ENCODE measurements around the gene TMEM106B.
"Not testable (repeated sequence)": the region's sequence is repeated elsewhere in the genome, so short reads cannot be mapped to it uniquely, and the experiment has no call there.

TMEM106B gene

DNA sequence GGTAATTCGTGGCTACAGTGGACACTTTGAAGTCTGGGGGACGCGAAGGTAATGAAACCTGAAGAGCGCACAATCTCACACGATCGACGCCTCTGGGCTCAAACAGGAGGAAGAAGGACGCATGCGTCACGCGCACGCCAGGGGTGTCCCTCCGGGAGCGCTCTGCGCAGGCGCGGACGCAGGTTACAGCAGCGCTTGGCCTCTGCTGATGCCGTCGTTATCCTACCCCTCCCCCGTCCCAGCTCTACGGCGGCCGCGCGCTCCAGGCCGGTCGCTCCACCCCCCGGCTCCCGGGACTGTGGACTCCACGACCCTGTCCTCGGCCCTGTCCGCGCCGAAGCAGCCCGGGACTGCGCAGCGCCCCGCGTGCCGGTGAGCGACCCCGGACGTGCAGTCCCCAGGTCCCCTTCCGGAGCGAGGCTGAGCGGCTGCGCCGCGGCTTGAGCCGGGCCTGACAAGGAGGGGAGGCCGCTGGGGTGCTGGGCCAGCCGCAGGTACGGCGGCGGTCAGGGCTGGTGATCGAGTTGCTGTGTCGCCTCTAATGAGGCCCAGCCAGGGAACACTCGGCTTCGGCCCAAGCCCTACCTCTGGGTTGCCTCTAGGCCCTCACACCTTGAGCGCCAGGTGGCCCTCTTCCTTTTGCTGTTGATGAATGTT, at the start of gene TMEM106B:
Gene TMEM106B (plus strand): TSS at position 241 of the 657 bp plus-strand sequence. CDS start 3,517 bp downstream, outside the sequence.
- DNase-seq, result peak; percentile 79 to 98 (median 93)

DNA sequence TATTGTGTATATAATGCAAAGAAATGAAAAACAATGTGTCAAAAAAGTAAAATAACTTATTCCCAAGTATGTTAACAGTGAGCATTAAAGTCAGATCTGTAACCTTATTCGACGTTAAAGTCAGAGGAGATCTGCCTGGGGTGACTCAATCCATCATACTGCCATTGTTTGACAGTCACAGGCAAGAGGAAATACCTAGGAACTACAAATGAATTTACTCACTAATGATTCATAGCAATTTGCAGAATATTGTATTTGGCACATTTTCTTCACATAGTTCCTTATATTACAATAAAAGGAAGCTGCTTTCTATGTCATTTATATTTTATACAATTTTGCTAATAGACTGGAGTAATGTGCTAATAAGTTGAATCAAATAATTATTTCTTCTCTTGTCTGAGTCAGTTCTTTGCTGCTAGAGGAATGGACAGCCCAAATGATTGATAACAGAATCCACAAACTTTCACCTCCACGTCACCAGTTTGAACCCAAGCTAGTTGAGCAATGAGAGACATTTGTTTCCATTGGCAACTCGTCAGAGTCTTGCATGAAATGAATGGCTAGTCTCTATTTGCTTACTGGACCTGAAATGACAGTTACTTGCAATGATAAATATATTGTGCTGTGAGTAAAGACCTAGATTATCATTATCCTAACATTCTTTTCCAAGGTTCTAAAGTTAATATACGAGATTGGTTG, 48.5 kb upstream of the TMEM106B start:
- DNase-seq, result no peak

DNA sequence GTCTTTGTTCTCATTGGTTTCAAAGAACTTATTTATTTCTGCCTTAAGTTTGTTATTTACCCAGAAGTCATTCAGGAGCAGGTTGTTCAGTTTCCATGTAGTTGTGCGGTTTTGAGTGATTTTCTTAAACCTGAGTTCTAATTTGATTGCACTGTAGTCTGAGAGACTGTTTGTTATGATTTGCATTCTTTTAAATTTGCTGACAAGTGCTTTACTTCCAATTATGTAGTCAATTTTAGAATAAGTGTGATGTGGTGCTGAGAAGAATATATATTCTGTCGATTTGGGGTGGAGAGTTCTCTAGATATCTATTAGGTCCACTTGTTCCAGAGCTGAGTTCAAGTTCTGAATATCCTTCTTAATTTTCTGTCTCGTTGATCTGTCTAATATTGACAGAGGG, 43.0 kb upstream of the TMEM106B start:
- DNase-seq, result not testable (repeated sequence)

DNA sequence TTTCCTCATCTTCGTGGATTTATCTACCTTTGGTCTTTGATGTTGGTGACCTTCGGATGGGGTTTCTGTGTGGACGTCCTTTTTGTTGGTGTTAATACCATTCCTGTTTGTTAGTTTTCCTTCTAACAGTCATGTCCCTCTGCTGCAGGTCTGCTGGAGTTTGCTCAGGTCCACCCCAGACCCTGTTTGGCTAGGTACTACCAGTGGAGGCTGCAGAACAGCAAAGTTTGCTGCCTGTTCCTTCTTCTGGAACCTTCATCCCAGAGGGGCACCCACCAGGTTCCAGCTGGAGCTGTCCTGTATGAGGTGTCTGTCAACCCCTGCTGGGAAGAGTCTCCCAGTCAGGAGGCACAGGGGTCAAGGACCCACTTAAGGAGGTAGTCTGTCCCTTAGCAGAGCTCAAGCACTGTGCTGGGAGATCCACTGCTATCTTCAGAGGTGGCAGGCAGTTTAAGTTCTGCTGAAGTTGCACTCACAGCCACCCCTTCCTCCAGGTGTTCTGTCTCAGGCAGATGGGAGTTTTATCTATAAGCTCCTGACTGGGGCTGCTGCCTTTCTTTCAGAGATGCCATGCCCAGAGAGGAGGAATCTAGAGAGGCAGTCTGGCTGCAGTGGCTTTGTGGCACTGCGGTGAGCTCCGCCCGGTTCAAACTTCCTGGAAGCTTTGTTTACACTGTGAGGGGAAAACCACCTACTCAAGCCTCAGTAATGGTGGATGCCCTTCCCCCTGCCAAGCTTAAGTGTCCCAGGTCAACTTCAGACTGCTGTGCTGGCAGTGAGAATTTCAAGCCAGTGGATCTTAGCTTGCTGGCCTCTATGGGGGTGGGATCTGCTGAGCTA, 40.9 kb upstream of the TMEM106B start:
- DNase-seq, result not testable (repeated sequence)

DNA sequence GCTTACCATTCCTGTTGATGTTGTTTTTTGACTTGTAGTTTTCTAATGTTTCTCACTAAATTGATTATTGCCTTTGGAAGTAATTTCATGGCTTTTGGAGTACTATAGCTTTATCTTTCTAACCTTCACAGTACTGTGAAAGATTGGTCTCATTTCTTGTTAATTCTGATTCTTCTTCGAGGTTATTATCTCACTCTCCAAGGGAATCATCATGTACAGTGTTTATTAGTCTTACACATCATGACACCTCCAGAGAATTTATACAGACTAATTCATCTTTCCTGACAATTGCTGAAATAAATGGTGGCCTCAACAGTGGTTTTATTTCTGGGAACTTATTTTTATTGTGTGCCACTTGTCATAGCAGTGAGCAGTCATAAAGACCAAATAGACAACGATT, 37.4 kb upstream of the TMEM106B start:
- no peak for DNase-seq

DNA sequence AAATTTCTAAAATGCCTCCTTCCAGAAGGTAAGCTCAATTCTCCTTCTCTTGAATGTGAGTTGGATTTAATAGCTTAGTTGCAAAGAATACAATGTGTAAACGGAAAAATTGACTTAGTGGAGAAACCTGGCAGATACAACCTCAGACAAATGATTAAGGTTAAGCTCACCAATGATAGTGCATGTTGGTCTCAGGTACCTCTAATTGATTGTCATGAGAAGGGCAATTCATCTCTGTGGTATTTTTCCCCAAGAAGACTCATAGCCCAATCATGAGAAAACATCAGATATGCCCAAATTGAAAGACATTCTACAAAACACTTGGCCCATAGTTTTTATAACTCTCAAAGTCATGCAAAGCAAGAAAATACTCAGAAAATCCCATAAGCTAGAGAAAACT, 36.2 kb upstream of the TMEM106B start:
- DNase-seq, result no peak

DNA sequence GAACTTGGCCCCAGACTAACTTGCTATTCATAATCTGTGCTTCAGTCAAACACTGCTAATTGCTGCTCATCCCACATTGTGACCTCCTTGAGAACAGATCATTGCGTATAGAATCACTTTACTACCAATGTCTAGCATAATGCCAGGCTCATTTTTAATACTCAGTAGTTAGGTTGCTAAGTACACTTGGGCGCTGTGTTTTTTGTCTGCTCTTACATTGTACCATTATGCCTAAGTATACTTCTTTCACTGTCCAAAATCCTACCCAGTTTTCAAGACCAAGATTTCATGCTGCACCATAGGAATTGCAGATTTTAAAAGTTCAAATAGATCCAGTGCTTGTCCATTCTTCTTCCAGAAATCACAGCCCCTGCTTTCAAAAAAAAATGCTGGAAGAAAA, 32.8 kb upstream of the TMEM106B start:
- no peak for DNase-seq

DNA sequence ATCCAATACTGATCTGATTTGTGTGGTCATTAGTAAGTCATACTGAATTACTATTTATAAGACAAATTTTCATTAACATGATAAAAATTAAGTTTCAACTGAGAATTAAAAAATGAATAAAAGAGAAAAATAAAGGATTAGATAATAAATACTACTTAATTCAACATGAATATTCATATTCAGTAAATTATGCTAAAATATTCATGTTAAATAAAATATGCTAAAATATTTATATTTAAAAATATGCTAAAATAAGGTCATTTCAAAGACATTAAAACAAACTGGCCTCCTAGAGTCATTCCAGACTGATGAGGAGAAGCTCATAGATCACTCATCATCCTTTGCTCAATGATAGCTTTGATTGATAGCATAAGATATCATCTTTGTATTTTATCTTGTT, 16.7 kb upstream of the TMEM106B start:
- DNase-seq, result no peak

DNA sequence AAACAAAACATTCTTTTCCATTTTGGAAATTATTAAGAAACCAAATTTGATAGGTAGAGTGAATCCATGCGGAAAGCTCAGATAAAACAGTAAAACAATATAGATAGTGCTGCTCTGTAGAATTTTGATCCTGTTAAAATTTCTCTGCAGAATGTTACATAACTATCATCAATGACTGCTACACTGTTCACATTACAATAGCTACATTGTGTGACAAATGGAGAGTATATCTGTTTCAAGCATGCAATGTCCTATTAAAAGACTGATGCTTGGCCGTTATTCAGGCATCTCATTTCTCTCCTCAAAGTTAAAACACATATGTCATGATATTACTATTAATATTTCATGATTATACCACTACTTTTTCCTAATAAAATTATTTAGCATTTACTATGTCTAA, 14.7 kb upstream of the TMEM106B start:
- DNase-seq, result no peak

DNA sequence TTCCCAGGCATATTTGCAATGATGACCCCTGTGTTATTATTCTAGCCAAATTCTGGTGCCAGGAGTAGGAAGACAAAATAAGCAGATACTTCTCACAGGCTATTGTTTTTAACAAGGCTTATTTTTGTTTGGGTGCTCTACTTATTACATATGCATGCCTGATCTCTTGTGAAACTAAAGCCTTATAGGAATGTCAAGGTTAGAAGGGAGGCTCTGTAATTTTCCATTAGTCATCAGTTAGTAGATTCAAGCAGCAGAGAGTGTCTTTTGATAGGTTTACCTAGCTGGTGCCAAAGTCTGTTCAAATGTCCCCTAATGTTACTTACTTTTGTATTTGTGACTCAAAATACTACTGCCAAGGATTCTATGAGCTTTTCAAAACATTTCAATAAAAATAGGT, 11.7 kb upstream of the TMEM106B start:
- DNase-seq, result no peak

DNA sequence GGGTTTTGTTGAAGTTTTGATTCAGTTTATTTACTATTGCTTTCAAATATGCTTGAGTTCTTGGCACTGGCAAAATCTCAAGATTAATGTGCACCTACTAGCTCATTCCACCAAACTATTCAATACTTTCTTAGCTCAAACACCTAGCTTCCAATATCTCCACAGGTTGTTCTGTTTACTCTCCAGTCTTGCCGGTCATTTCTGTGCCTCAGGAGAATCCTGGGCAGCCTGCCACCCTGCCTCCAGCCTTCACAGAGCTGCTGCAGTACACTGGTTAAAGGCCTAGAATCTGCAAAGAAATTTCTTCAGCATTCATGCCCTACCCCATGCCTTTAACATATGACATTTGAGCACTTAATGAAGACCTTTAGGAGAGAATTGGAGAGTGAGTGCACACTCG, 4.0 kb upstream of the TMEM106B start:
- DNase-seq, result peak in 8 of 51 donors; percentile 4 to 22 (median 9)

DNA sequence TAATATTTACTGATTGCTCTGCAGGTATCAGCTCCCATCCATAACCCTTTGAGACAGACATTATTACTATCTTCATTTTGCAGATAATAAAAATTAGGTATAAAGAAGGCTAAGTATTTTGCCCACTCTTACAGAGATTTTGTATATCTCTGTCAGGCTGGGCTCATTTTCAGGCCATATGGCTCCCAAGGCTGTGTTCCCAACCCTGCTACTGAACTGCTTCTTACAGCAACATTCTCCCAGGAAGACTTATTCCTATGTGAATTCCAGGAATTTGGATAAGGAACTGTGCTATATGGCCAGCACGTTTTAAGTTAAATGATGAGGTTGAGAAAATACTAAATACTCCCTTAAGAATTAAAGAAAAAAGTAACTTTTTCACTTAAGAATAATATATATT, 1.9 kb upstream of the TMEM106B start:
- no peak for DNase-seq

DNA sequence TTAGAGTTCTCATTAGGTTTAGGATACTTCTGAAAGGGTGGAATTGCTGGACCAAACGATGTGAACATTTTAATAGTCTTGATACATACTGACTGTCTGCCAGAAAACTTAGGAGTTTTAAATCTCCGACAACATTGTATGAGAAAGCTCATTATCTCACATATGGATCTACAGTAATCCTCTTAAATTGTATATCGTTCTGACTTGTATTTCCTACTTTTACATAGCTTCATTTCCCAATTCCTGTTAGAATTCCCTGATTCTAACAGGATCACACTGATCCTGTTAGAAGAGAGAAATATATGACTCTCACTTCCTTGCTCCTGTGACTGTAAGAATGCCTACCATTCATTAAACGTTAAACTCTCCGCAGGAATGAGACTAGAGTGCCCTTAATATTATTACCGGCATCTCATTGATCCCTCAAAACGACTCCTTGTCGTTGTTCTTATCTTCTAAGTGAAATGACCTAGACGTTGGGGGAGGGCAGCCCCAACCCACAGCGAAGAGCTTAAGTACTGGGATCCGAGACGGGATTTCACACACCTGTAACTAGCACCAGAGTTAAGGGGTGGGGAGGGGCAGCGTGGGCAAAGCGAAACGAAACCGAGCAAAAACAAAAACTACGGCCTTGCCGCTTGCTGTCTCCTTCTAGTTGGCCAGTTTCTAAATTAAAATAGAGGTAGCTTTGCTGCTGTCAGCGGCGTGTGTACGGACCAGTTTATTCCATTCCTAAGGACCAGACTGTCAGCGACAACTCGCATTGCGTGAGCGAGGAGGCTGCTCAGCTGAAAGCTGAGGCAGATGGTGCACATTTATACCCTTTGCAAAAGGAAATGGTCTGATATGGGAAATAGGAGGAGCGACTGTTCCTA, 678 bp upstream of the TMEM106B start:
- DNase-seq, result peak in 18 of 51 donors; percentile 21 to 71 (median 43)

DNA sequence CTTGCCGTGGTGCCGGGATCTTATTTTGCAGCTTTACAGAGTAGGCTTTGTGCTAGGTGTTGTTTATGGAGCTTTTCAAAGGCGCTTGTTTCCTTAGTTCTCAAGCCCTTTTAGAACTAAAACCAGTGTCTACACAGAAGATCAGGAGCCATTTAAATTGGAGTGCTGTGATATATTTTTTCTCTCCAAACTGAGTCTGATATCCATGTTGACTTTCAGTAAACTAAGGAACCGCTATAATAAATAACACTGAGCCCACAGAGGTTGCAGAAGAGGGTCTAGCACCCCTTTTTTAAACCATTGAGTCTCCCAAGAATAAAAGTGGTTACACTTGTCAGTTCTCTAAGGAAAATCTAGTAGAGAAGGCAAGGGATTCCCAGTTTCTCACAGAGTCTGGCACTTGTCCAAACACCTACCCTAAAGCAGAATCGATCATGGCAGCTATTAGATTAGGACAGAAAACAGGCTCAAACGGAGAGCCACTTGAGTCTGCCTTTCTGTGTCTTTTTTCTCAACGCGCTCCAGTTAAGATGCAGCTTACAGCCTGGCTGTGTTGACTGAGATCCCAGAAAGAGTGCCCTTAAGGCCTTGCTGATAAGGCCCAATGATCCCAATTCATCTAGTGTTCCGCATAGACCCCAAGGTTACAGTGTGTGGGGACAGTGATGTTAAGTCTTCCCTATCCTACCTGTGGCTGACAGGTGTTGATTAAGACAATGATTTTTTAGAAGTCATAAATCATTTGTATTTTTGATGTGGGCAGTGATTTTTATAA, 804 bp downstream of the TMEM106B start:
- DNase-seq, result peak in 4 of 51 donors; percentile 1 to 4 (median 2)

DNA sequence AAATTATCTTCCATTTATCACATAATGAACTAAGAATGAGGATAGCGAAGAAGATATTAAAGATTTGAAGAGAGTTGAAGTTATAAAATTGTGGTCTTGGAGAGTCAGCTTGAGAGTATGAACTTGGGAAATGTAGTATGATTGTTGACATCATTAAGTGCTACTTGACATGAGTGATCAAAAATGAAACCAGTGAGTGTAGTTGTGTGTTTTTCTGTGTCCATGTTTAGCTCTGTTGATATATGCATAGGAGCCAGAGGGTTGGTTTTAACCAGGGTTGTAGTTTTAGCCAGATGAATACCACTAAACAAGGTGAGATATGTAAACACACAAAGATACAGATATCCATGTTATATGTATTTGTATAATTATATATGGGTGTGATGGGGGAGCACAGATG, 6.2 kb downstream of the TMEM106B start:
- DNase-seq, result no peak

DNA sequence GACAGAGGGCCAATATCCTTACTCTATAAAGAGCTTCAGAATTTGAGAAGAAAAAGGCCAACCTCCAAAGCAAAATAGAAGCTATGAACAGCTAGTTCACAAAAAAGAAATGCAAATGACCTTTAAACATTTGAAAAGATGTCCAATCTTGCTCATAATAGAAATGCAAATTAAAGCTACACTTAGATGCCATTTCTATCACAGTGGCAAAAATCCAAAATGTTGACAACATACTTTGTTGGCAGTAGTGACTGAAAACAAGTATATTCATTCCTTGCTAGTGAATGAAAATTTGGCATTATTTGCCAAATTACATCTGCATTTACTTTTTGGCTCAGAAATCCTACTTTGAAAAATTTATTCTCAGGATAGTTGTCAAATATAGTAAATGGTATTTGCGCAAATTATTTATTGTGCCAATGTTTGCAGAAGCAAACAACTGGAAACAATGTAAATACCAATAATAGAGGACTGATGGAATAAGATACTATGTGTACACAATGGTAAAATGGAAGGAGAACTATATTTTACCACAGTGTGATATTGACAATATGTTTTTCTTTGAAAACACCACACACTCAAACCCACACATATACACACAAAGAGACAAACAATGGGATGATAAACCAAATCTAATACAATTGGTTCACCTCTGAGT, 9.4 kb downstream of the TMEM106B start:
- no peak for DNase-seq

DNA sequence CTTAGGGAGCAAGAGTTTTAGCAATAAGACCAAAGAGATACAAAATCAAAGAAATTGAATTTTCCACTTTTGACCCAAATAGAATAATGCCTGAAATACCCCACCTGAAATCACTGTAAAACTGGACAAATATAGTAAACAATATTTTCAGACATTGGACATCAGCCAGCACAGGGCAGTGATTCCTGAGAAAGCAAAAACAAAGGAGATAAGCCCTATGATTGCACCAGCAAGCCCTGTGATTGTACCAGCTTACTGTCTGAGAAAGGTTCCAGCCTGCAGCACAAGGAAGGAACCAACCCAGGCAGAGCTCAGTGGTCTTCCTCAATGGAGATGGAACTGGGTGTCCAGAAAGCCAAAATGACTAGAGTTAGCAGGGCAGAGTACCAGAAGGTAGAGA, 10.3 kb downstream of the TMEM106B start:
- no peak for DNase-seq

DNA sequence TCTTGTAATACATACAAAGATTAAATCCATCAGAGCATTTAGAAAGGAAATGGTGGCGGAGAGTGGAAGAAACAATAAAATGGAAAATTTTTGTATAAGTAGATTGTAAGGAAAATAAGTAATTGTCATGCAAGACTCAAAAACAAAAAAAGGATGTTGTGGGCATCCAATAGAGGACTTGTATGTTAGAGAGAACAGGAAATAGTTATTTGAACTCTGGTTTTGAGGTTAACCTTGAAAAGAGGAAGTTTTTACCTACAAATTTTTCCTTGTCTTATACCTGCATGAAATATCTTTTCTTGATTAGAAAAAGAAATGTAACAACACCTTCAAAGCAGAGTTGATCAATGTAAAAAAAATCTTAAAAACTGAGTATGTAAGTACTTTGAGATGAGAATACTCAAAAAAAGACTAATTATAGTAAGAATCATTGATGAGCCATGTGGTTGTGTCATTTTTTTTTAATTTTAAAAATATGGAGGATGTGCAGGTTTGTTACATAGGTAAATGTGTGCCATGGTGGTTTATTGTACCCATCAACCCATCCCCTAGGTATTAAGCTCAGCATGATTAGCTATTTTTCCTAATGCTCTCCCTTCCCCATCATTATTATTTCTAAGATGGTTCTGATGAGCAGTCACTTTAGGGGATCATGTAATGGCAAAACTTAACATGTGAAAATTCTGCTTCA, 11.9 kb downstream of the TMEM106B start:
- no peak for DNase-seq

DNA sequence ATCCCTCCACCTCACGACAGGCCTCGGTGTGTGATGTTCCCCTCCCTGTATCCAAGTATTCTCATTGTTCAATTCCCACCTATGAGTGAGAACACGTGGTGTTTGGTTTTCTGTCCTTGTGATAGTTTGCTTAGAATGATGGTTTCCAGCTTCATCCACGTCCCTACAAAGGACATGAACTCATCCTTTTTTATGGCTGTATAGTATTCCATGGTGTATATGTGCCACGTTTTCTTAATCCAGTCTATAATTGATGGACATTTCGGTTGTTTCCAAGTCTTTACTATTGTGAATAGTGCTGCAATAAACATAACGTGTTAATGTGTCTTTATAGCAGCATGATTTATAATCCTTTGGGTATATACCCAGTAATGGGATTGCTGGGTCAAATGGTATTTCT, 13.9 kb downstream of the TMEM106B start:
- not testable (repeated sequence) for DNase-seq
